ENCODE data around the gene EPHB1.
"Not testable (repeated sequence)": the region's sequence is repeated elsewhere in the genome, so short reads cannot be mapped to it uniquely, and the experiment has no call there.

The EPHB1 gene

DNA sequence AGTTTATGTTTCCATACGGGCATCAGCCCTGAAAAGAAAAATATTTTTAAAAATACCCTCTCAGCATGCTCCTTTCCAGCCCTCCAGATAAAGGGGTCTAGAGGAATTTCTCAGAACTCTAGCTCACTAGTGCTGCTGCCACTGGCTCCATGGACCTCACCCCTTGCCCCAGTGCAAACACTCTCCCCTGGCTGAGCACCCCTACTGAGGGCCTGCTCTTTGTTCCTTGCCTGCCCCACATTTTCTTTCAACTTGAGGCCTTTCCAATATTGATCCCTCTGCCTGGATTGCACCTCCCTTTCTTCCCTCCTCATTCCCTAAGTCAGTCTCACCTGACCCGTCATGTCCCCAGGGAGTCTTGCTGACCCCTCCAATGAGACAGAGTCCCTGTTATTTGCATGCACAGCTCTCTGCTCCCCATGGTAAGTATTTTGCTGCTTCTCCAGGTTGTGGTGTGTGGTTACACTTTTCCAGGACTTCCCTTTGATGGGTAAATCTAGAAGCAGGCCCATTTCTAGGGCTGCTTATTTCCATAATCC lies 196.5 kb downstream of the EPHB1 start:
- no peak for DNase-seq (ENCODE audit: extremely low read depth in 1 of 2, low read depth in 1 of 2)

DNA sequence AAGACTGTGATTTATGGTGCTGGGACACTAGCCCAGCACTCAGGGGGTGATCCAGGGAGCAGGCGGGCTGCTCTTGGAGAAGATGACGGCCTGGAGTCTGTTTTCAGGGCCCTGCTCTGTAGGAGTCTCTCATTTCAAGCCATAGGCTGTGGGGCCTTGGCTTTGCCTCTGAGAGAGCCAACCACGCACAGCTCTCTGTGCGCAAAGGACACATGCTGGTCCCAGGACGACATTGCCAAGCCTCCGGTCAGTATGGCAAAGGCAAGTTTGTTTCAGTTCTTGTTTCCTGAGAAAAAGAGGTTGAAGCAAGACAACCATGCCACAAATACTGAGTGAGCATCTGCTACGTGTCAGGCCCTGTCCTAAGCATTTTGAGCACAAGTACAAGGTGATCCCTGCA lies 197.1 kb downstream of the EPHB1 start:
- DNase-seq (ENCODE audit: extremely low read depth in 1 of 2, low read depth in 1 of 2), result no peak

DNA sequence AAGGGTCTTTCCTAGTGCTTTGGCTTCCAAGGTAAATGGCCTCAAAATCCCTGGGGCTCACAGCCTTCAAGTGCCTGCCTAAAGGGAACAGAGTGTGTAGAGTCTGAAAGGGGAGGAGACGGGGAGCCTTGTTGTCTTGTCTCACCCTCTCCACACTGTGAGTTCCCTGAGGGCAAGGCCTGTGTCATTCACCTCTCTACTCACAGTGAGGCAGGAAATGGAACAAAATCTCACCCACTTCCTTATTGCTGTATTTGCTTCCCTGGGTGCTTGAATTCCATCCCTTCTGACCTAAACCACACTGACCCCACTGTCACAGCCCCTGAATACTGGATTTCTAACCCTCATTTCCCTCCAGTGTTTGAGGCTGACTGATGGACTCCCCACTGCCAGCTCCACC lies 197.5 kb downstream of the EPHB1 start:
- DNase-seq (ENCODE audit: extremely low read depth in 1 of 2, low read depth in 1 of 2), result no peak

DNA sequence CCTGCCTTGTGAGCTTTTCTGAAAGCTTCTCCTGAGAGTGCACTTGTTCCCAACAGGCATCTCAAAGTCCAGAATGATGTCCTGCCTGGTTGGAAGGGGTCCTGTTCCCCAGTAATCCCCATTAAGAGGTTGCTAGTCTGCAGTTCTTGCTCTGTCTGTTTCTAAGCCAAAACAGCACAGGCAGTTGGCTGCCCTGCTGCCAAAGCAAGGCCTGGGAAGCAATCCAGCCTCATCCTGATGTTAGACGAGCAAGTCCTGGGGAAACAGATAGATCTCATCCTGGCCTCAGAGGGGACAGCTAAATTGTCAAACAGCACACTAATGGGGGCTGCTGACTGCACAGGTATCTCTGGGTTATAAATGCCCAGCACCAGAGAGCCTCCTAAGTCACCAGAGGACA lies 198.0 kb downstream of the EPHB1 start:
- no peak for DNase-seq (ENCODE audit: extremely low read depth in 1 of 2, low read depth in 1 of 2)

DNA sequence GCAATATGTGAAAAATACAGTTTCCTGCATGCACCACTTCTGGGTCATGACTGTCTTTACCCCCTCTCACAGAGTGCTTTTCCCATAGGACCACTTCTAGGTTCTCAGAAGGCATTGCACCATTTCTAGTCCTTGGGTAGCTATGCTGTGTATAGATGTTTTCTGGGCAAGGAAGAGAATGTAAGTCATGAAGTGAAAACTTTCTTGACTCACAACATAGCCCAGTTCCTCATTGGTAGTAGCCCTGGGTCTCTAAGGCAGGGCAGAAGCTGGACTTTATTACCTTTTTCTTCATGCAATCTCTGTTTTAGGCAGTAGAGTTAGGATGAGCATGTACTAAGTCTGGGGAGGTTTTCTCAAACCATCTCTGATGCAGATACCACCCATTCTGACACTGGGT lies 203.1 kb downstream of the EPHB1 start:
- no peak for DNase-seq (ENCODE audit: extremely low read depth in 1 of 2, low read depth in 1 of 2)

DNA sequence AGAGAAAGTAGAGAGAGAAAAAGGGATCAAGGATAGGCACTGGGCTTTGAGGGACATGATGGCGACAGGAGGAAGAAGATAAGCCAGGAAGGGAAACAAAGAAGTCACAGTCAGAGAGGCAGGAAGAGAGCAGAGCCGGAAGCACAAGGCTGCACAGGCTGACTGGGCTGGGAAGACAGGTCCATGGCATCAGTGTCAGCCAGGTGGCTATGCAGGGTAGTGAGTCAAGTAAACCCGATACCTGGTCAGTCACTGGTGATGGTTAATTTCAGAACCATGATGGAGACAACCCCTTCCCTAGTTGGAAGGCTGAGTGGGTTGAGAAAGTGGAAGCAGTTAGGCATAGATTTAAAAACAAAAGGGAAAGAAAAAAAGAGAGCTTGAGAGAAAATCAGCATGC lies 203.8 kb downstream of the EPHB1 start:
- no peak for DNase-seq (ENCODE audit: extremely low read depth in 1 of 2, low read depth in 1 of 2)

DNA sequence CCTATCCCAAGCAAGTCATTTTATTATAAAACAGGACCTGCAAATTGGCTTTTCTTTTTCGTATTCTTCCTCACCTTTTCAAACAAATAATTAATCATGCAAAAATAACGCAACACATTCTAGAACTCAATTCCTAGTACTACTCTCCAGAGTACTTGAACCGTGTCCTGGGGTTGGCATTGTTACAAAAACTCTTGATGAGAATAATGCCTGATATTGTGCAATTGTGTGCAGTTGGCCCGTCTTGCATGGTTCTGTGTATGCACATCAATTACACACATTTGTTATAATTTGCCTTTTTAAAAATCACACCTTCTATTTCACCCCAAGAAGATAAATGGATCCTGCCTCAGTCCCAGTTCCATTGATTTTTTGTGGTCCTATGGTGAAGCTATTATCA lies 205.4 kb downstream of the EPHB1 start:
- no peak for DNase-seq (ENCODE audit: extremely low read depth in 1 of 2, low read depth in 1 of 2)

DNA sequence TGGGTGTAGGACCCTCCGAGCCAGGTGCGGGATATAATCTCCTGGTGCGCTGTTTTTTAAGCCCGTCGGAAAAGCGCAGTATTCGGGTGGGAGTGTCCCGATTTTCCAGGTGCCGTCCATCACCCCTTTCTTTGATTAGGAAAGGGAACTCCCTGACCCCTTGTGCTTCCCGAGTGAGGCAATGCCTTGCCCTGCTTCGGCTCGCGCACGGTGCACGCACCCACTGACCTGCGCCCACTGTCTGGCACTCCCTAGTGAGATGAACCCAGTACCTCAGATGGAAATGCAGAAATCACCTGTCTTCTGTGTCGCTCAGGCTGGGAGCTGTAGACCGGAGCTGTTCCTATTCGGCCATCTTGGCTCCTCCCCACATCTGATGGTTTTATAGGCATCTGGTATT lies 210.6 kb downstream of the EPHB1 start:
- DNase-seq (ENCODE audit: extremely low read depth in 1 of 2, low read depth in 1 of 2), result not testable (repeated sequence)

DNA sequence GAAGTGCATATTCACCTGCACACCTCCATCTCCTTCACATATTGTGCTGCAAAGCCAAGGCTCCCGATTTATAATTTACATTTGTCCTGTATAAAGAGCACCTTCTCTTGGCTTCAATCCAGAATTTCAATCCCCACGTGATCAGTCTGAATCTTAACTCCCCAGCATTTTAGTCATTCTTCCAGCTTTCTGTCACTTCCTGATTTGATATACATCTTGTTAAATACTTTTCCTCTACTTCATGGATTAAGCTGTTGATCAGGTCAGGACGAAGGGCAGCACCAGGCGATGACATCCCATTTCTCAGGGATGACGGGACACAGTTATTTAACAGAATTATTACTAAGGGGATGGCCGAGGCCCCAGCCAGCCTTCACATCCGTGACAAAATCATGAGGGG lies 212.5 kb downstream of the EPHB1 start:
- no peak for DNase-seq (ENCODE audit: extremely low read depth in 1 of 2, low read depth in 1 of 2)

DNA sequence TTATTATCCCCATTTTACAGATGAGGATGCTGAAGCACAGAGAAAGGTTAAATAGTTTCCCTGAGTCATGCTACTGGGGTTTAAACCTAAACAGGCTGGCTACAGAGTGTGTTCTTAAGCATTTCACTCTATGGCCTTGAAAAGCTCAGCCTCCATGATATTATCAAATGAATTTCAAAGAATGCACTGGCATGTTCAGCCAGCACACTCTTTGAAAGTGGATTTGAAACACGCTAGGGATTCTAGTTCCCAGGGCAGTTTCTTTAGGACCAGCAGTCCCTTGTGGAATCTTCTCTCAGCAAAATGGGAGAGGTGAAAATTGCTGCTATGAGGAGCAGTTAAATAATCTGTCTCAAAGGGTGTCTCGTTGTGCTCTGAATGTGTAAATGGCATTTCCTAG lies 213.3 kb downstream of the EPHB1 start:
- no peak for DNase-seq (ENCODE audit: extremely low read depth in 1 of 2, low read depth in 1 of 2)

DNA sequence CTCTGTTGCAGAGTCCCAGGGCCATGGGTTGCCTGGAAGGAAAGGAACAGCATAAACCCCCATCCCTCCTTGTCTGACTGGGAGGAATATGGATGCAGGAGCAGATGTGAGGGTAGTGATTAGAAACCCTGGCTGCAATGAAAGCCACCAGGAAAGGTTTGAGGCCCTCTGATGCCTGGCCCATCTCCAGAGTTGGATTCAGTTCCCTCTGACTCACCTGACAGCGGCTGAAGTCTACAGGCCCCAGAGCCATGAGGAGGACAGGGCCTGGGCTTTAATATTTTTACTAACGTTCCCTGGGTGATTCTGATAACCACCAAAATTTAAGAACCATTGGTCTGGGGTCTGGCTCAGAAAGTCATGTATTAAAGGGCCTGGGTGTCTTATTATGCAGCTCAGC lies 214.0 kb downstream of the EPHB1 start:
- no peak for DNase-seq (ENCODE audit: extremely low read depth in 1 of 2, low read depth in 1 of 2)

DNA sequence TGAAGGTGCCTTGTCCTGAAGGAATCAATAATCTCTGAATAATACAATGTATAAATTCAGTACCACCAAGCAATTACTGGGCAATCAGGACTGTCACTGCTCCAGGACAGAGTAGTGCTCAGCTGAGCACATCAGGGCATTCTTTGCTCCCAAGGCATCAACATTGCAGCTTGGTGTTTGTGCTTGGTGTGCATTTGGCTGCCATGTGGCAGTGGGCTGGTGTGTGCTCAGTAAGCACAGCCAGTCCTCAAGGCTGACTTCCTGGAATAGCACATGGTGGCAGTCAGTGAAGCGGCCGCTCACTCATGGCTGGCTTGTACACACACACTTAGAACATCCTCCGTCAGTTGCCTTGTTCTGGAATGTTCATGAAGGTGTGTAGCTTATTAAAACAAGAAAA lies 217.0 kb downstream of the EPHB1 start:
- DNase-seq (ENCODE audit: extremely low read depth in 1 of 2, low read depth in 1 of 2), result no peak

DNA sequence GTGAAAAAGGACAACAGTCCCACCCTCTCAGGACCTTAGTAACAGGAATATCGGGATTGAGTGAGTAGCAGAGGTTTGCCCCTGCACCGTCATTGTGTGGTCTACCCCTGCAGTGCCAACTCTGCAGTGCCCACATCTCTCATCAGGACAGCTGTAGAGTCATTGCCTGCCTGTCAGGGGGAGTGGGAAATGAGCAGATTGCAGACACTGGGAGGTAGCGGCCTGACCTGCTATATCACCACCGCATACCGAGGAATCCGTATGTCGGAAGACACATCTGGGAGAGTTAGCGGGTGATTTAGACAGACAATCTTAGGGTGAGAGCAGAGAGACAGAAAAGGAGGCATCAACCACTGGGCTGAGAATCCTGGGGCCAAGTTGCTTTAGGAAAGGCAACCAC lies 218.1 kb downstream of the EPHB1 start:
- DNase-seq (ENCODE audit: extremely low read depth in 1 of 2, low read depth in 1 of 2), result no peak

DNA sequence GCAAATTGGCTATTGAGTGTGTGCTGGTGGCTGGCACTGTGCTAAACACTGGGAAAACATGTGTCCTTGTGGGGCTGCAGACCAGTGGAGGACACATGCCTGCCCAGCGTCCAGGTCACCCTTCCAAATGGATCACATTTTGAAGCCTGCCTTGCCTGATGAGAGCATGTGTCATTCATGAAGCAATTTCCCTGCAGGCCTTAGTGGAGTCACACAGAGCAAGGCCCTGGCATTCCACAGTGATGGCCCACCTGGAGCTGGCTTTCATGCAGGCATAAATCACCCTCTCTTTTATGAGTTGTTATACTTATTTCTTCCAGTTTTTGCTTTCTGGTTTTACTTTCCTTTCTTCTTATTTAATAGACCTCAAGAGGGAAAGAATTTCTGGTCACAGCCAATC lies 219.5 kb downstream of the EPHB1 start:
- no peak for DNase-seq (ENCODE audit: extremely low read depth in 1 of 2, low read depth in 1 of 2)

DNA sequence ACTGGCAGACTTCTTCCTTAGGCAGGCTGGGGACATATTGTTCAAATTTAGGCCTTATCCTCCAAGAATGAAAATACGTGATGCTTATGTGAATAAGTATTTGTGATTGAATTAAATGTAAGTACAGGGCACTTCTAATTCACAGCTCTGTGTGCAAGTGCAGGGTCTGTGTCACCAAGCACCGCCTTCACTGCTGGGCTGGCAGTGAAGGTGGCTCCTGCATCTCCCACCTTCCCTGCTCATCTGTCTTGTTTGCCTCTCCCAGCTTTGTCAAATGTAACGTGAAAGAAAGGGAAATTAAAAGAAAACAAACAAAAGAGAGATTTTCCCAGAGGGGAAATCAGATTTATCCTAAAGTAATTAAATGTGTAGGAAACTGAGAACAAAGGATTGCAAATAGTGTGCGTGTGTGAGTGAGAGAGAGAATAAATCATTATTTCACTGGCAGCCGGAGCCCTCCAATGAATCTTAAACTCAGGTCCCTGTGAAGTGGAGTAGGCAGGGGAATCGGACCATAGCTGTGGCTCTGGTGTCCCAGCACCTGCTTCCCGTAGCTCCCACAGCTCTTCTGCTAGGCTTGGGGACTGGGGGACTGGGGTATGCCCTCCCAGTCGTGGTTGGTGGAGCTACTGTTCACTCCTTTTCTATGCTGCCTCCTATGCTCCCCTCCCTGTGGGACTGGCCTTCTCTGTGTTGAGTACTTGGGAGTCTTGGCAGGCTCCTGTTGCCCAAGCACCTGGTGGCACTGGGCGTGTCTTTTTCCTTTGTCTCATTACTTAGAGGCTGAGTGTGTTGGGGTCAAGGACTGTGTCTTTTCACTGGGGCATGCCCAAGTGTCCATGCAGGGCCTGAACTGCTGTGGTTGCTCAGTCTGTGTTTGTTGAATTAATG lies 222.2 kb downstream of the EPHB1 start:
- no peak for DNase-seq (ENCODE audit: extremely low read depth in 1 of 2, low read depth in 1 of 2)

DNA sequence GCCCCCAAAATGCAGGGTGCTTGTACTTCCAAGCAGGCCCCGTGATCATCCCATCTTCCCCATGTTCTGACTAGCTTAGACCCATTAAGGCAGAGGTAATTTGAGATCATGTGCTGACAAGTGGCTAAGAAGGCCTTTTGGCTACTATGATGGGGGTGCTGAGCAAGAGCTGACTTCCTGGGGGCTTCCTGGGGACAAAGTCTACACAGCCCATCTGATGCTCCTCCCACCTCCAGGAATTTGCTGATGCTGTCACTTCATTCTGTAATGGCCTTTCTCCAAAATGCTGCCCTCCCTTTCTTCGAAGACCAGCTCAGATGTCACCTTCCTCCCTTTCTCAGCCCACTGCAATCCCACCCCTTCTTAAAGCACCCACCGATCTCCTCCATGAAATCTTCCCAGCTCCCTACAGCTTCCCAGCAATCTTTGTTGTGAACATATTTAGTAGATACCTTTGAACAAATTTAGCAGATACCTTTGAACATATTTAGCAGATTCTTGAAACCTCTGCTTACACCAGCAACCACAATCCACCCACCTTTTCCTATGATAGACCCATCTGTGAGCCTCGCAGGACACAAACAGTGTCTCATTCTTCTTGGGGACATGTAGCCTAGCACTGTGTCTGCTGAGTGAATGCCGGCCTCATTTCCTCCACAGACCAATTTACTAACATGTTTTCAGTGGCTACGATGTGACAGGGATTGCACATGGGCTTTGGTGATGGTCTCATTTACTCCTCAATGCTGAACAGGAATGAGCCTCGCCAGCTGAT lies 223.3 kb downstream of the EPHB1 start:
- no peak for DNase-seq (ENCODE audit: extremely low read depth in 1 of 2, low read depth in 1 of 2)

DNA sequence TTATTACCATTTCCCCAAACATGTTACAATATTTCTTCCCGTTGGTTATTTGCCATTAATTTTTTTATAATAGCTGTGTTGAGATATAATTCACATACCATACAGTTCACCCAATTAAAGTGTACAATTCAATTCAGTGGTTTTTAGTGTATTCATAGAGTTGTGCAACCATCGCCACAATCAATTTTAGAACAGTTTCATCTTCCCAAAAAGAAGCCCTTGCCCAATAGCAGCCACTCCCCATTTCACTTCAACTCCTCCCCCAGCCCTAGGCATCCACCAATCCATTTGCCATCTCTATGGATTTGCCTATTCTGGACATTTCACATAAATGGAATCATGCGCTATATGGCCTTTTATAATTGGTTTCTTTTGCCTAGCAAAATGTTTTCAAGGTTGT lies 225.1 kb downstream of the EPHB1 start:
- DNase-seq (ENCODE audit: extremely low read depth in 1 of 2, low read depth in 1 of 2), result no peak

DNA sequence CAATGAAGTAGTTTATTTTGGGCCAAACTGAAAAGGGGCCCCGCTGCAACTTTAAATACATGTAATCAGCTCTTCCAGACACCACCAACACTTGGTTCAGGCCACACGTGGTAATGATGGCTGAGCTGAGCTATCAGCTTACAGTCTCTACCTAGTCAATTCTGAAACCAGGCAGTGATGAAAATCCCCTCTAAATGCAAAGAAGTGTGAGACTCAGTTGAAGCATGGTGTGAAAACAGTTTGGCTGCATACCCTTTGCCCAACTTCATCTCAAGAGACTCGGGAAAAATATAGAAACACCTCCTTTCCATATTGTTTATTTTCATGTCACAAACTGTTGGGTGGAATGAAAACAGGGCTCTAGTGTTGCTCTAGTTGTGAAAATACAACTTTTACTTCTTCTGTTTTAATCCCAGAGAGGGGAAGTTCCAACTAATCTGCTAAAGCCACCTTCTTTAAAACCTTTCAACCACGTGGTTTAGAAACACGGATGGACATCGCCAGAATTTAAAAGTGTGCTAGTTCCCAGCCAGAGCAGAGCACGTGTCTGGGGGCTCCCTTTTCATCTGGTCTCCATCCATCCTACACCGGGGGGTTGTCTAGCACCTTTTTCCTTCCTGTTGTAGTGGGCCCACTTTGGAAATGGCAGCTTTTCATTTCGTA lies 229.1 kb downstream of the EPHB1 start:
- DNase-seq (ENCODE audit: extremely low read depth in 1 of 2, low read depth in 1 of 2), result no peak

DNA sequence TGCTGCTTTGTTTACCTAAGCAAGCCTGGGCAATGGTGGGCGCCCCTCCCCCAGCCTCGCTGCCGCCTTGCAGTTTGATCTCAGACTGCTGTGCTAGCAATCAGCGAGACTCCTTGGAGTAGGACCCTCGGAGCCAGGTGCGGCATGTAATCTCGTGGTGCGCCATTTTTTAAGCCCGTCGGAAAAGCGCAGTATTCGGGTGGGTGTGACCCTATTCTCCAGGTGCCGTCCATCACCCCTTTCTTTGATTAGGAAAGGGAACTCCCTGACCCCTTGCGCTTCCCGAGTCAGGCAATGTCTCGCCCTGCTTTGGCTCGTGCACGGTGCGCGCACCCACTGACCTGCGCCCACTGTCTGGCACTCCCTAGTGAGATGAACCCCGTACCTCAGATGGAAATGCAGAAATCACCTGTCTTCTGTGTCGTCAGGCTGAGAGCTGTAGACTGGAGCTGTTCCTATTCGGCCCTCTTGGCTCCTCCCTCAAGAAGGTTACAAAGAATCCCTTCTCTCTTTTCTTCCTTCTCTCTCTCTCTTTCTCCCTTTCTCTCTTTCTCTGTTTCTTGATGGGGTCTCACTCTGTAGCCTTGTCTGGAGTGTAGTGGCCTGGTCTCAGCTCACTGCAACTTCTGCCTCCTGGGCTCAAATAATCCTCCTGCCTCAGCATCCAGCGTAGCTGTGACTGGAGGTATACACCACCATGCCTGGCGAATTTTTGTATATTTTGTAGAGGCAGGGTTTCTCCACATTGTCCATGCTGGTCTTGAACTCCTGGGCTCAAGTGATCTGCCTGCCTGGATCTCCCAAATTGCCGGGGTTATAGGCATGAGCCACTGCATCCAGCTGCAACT lies 235.9 kb downstream of the EPHB1 start:
- DNase-seq (ENCODE audit: extremely low read depth in 1 of 2, low read depth in 1 of 2), result not testable (repeated sequence)

DNA sequence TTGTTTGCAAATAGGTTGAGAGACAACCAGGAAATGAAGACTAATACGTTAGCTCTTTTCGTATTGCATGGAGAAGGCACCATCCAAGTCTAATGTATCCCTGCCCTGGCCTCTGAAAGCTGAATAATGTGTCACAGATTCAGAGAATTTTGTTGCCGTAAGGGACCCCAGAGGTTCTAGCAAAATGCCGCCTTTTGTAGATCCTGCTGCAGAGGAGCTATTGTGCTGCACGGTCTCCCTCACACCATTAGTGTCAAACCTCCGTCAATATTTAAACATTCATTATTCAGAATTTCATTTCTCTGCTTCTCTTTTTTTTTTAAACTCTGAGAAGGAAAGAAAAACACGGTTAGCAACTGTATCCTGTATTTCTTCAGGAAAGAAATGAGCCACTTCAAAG lies 238.7 kb downstream of the EPHB1 start:
- no peak for DNase-seq (ENCODE audit: extremely low read depth in 1 of 2, low read depth in 1 of 2)

All from stimulated activated CD8-positive, alpha-beta memory T cell treated with anti-CD3 and anti-CD28 coated beads, Interleukin-7, amount 100 ng/mL, for 48 hours (primary cell).